Measurements from ENCODE around the gene FER1L5. TPM values are rescaled to one million over a fixed set of nuclear protein-coding genes. Genes with fewer than 3 reads are reported as not detected.

FER1L5 gene
- not detected for total RNA-seq

DNA sequence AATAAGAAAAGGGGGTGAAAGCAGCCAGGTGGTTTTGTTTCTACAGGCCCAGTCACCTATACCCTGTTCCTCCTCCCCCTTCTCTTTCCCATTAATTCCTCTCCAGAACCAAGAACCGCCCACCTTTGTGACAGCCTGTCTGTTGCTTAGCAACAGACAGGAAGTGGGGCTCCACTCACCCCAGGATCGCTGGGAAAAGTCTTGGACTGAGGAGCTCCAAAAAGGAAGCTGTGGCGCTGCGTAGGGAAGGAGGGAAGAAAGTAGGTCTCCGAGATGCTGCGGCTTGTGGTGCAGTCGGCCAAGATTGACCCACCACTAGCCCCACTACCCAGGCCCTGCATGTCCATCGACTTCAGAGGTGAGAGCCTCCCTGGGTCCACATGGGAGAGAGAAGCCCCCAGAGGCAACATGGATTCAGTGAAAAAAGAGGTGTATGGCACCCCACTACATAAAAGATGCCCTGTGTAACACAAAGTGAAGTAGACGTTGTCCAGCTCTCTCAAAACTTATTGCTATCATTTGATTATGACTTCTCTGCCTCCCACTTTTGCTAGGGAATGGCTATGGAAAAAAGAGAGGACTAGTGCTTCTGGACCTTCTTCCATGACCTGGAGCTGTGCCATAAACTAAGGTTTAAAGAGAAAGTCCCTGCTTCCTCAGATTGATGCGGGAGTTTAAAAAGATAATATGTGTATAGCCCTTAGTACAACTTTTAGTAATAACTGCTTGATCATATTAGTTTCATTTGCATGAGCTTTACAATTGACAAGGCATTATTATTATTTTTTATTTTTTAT lies at the start of gene FER1L5:
FER1L5 (plus strand) TSS at position 201 of the 797 bp plus-strand sequence; CDS start at position 274, 73 bp downstream.
- no peaks in the 10 kb centered on the region for H3K9me3 Mint-ChIP-seq
- ATAC-seq (no peak), DNase-seq (ENCODE audit: low spot score) (no peak)
- no peak within 1 kb of the TSS for H3K4me3 Mint-ChIP-seq
- H3K27ac Mint-ChIP-seq: no peak within 1 kb of the TSS
- no peaks in the 10 kb centered on the region for H3K36me3 Mint-ChIP-seq
- H3K4me1 Mint-ChIP-seq (ENCODE audit: low read depth in 2 of 2): peaks cover 2 to 4% of the 10 kb centered on the region in 2 donors
- H3K27me3 Mint-ChIP-seq: no peaks in the 10 kb centered on the region

DNA sequence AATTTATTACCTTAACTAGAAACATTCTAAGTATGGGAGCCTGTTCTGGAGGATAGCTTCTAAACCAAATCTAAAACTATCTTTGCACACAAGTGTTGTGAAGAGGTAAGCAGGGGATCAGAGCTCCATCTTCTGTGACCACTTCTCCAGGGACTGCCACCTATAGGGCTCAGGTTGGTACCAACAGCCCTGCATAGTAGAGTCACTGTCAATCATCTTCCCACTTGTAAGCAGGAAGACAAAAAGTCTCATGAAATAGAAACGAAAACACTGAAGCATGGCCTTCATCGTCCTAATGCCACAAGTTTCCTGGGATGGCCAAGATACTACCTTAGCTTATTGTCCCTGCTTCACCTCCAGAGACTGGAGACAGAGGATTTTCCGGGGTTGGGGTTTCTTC lies 48.3 kb upstream of the FER1L5 start:
- peaks cover 37% of the 10 kb centered on the region for H3K36me3 Mint-ChIP-seq
- H3K9me3 Mint-ChIP-seq: no peaks in the 10 kb centered on the region
- peak overlapping the region; percentile 77 for H3K4me3 Mint-ChIP-seq
- H3K27ac Mint-ChIP-seq: peak overlapping the region; percentile 94 to 95
- peaks cover 51 to 52% of the 10 kb centered on the region in 2 donors for H3K4me1 Mint-ChIP-seq (ENCODE audit: low read depth in 2 of 2)
- DNase-seq (ENCODE audit: low spot score) (no peak), ATAC-seq (peak; percentile 50 to 54)
- no peaks in the 10 kb centered on the region for H3K27me3 Mint-ChIP-seq

DNA sequence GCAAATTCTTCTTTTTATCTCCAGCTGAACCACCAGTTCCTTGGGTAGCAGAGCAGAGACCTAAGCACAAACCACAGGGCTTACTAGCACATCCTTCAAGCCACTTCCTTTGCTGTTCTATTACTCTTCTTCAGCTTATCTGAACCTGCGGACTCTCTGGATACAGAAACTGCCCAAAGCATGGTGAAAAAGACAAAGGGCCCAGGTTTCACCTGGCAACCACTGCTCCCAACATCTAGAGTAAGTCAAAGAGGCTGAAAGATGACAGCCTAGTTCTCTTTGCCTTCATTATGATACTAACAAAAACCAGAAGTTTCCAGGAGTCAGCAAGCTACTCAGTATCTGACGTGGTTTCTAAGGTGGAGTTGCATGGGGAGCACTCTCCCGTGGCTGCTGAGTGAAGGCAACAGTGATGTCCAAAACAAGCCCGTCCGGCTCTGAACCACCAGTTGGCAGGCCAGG lies 47.8 kb upstream of the FER1L5 start:
- DNase-seq (ENCODE audit: low spot score) (no peak), ATAC-seq (peak; percentile 79 to 92)
- H3K9me3 Mint-ChIP-seq: no peaks in the 10 kb centered on the region
- peak overlapping the region; percentile 94 to 95 for H3K27ac Mint-ChIP-seq
- peaks cover 47 to 50% of the 10 kb centered on the region in 2 donors for H3K4me1 Mint-ChIP-seq (ENCODE audit: low read depth in 2 of 2)
- peaks cover 34% of the 10 kb centered on the region for H3K36me3 Mint-ChIP-seq
- H3K4me3 Mint-ChIP-seq: peak overlapping the region; percentile 77
- no peaks in the 10 kb centered on the region for H3K27me3 Mint-ChIP-seq

DNA sequence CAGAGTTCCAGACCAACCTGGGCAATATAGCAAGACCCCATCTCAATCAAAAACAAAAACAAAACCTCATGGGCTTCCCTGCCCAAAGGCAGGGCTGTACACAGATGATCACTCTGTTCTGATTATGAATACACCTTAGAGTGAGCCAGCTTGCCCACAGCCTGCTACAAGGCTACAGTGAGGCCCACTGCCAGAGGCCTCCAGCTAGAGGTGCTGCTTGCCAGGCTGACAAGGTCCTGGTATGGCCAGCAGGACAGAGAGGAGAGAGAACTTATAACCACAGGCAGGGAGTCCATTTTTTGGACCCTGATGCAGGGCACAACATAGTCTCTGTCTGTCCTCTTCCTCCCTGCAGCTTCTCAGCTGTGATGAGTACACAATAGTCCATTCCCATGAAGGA lies 46.0 kb upstream of the FER1L5 start:
- H3K9me3 Mint-ChIP-seq: no peaks in the 10 kb centered on the region
- no peak for ATAC-seq

GRCh38 chr2:96599941-96600340 lies 42.6 kb upstream of the FER1L5 start:
- Mint-ChIP-seq H3K36me3 (peaks cover 33% of the 10 kb centered on the region), H3K4me1 (ENCODE audit: low read depth in 2 of 2) (peaks cover 25 to 26% of the 10 kb centered on the region in 2 donors), H3K4me3 (no peak overlapping the region), H3K27me3 (no peaks in the 10 kb centered on the region), H3K9me3 (no peaks in the 10 kb centered on the region), H3K27ac (no peak overlapping the region)
- no peak for DNase-seq (ENCODE audit: low spot score)
- no peak for ATAC-seq

More for the DNA sequence above, 46.0 kb upstream of the FER1L5 start:
- Mint-ChIP-seq H3K27me3 (no peaks in the 10 kb centered on the region), H3K4me3 (no peak overlapping the region), H3K4me1 (ENCODE audit: low read depth in 2 of 2) (peaks cover 42 to 50% of the 10 kb centered on the region in 2 donors), H3K27ac (no peak overlapping the region), H3K36me3 (peaks cover 45% of the 10 kb centered on the region)
- DNase-seq (ENCODE audit: low spot score): no peak

DNA sequence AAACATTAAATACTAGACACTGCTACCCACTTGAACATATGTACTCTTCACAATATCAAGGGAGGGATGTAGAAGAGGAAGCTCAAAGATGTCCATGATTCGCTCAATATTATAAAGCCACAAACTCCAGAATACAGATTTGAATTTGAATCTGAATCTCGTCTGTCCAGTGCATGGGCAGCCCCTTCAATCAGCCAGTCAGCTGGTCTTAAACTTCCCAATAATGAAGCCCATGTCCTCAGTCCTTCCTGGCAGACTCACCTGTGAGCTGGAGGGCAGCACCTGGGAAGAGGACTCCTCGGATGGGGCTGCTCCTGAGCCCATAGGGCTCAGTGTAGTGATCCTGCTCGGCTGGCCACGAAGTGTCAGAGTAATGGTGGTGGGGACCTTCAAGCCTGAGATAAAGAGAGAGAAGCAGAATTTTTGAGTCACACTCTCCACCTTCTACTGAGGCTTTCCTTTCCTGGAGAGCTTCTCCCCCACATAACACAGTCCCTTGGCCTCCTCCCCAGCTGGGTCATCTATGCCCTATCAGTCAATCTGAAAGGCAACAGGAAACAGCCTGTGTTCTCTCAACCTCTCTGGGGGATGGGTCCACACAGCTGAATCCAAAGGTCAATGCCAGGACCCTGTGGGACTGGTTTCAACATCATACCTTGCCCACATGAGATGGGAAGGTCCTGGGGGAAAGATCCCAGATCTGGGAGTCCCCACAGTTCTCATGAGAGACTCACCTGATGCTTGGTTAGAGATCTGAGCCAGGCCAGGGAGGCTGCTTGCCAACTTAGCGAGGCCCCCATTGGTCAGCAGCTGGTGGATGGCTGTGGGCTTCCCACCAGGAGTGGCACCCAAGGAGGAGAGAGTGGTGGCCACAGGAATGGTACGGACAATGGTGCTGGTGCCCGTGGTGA lies 40.9 kb upstream of the FER1L5 start:
- H3K9me3 Mint-ChIP-seq: no peaks in the 10 kb centered on the region
- peak overlapping the region; percentile 29 for H3K4me3 Mint-ChIP-seq
- no peak for DNase-seq (ENCODE audit: low spot score)
- peaks cover 21 to 22% of the 10 kb centered on the region in 2 donors for H3K4me1 Mint-ChIP-seq (ENCODE audit: low read depth in 2 of 2)
- peak overlapping the region; percentile 72 to 80 for H3K27ac Mint-ChIP-seq
- H3K27me3 Mint-ChIP-seq: no peaks in the 10 kb centered on the region
- H3K36me3 Mint-ChIP-seq: peaks cover 46% of the 10 kb centered on the region
- peak; percentile 63 to 92 for ATAC-seq

DNA sequence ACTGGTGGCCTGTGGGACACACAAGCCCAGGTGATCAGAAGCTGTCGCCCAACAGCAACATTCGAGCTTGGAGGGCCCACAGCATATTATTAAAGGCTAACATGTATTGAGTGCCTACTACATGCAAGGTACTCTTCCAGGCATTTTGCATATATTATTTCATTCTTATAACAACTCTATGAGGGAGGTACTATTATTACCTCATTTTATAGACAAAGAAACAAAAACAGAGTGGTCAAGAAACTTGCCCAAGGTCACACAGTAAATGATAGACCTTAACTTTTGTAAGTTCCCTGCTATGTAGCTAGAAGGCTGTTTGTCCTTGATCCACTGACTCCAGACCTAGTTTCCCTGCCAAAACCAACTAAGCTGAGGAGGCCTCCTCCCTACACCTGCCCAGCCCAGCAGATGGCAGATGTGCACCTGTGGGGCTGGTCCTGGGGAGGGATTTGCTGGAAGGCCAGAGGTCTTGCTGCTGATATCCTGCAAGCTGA lies 40.2 kb upstream of the FER1L5 start:
- H3K27me3 Mint-ChIP-seq: no peaks in the 10 kb centered on the region
- DNase-seq (ENCODE audit: low spot score): no peak
- H3K4me3 Mint-ChIP-seq: no peak overlapping the region
- peaks cover 54% of the 10 kb centered on the region for H3K36me3 Mint-ChIP-seq
- H3K9me3 Mint-ChIP-seq: no peaks in the 10 kb centered on the region
- peaks cover 25 to 27% of the 10 kb centered on the region in 2 donors for H3K4me1 Mint-ChIP-seq (ENCODE audit: low read depth in 2 of 2)
- no peak for ATAC-seq
- peak overlapping the region; percentile 72 to 80 for H3K27ac Mint-ChIP-seq

GRCh38 chr2:96604104-96604503 lies 38.5 kb upstream of the FER1L5 start:
- no peak for DNase-seq (ENCODE audit: low spot score)
- no peaks in the 10 kb centered on the region for H3K27me3 Mint-ChIP-seq
- peaks cover 23 to 27% of the 10 kb centered on the region in 2 donors for H3K4me1 Mint-ChIP-seq (ENCODE audit: low read depth in 2 of 2)
- H3K4me3 Mint-ChIP-seq: no peak overlapping the region
- no peak for ATAC-seq
- H3K27ac Mint-ChIP-seq: no peak overlapping the region
- no peaks in the 10 kb centered on the region for H3K9me3 Mint-ChIP-seq
- peaks cover 55% of the 10 kb centered on the region for H3K36me3 Mint-ChIP-seq

- Mint-ChIP-seq H3K4me3 (no peak overlapping the region), H3K36me3 (peaks cover 63% of the 10 kb centered on the region), H3K27me3 (no peaks in the 10 kb centered on the region), H3K27ac (peak overlapping the region; percentile 3 to 30), H3K9me3 (no peaks in the 10 kb centered on the region), H3K4me1 (ENCODE audit: low read depth in 2 of 2) (peaks cover 15 to 17% of the 10 kb centered on the region in 2 donors)
- DNase-seq (ENCODE audit: low spot score): no peak
- ATAC-seq: no peak
Observed at GRCh38 chr2:96608469-96609455, 33.8 kb upstream of the FER1L5 start.

DNA sequence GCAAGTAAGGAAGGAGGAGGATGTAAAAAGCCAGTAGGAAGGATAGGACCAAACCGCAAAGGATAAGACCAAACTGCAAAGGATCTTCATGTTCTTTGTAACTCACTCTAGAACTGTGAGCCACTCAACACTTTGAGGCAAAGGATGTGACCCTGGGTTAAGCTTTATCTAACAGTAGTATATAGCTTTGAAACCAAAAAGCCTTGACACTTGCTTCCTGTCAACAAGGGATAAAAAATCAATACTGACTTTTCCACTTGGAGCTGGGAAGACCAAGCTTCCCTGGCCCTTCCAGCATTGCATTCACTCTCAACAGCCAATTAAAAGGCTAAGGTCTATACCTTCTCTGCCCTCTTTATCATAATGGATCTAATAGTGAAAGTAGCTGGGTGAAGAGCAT lies 26.4 kb upstream of the FER1L5 start:
- ATAC-seq (no peak), DNase-seq (ENCODE audit: low spot score) (no peak)
- H3K27me3 Mint-ChIP-seq: no peaks in the 10 kb centered on the region
- peaks cover 37% of the 10 kb centered on the region for H3K36me3 Mint-ChIP-seq
- H3K4me3 Mint-ChIP-seq: peak overlapping the region; percentile 81
- H3K9me3 Mint-ChIP-seq: no peaks in the 10 kb centered on the region
- H3K27ac Mint-ChIP-seq: peak overlapping the region; percentile 98 to 100
- H3K4me1 Mint-ChIP-seq (ENCODE audit: low read depth in 2 of 2): peaks cover 27 to 30% of the 10 kb centered on the region in 2 donors

DNA sequence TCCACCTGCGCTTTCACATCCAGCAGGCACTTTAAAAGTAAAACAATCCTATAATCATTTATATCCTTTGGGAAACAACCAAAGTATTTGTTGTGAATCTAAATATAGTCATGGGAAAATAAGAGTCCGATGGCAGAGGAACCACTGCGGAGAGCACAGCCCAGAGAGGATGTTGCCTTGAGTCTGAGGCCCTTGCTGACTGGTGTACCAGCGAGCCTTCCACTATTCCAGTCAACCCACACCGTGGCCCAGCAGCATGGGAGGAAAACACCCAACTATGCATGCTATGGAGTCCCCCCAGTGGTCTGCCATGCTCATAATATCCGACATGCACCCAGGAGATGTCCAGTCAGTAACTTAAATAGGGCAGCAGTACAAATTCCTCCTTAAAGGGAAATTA lies 26.0 kb upstream of the FER1L5 start:
- no peak for ATAC-seq
- Mint-ChIP-seq H3K27me3 (no peaks in the 10 kb centered on the region), H3K4me1 (ENCODE audit: low read depth in 2 of 2) (peaks cover 27 to 30% of the 10 kb centered on the region in 2 donors), H3K9me3 (no peaks in the 10 kb centered on the region), H3K27ac (peak overlapping the region; percentile 98 to 100), H3K4me3 (peak overlapping the region; percentile 81), H3K36me3 (peaks cover 35% of the 10 kb centered on the region)
- DNase-seq (ENCODE audit: low spot score): no peak

DNA sequence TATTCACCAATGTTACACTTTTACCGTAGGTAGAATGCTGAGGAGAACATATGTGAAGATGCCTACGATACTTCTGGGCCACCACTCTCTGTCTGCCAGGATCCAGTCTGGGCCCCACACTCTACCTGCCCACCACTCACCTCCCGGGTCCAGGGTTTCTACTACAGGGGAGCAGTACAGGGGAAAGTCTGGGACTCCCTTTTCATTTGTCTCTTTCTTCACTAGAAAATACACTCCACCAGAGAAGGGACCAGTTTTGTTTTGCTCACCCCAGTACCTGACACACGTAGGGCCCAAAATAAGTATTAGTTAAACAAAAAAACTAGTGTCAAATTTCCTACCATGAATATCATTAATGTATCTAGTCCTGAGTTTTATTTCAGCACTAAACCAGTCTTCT lies 25.6 kb upstream of the FER1L5 start:
- DNase-seq (ENCODE audit: low spot score): no peak
- no peaks in the 10 kb centered on the region for H3K27me3 Mint-ChIP-seq
- H3K36me3 Mint-ChIP-seq: peaks cover 30% of the 10 kb centered on the region
- peaks cover 27 to 30% of the 10 kb centered on the region in 2 donors for H3K4me1 Mint-ChIP-seq (ENCODE audit: low read depth in 2 of 2)
- H3K9me3 Mint-ChIP-seq: no peaks in the 10 kb centered on the region
- ATAC-seq: peak; percentile 28 to 54
- H3K4me3 Mint-ChIP-seq: peak overlapping the region; percentile 81
- H3K27ac Mint-ChIP-seq: peak overlapping the region; percentile 98 to 100
